WTC11 (cell line): ENCODE measurements around the gene UTP11. TPM values are rescaled to one million over a fixed set of nuclear protein-coding genes. Genes with fewer than 3 reads are reported as not detected.

ENCODE experiments used
- ATAC-seq: fragments of 200-7000 bp; cut with Tn5 transposase; 2 replicates; pipeline ENCODE4 v1.10.0; 2021; ENCODE audit warnings: mild to moderate bottlenecking, moderate library complexity
- CTCF ChIA-PET: fragments of 300-600 bp; sonication (Branson Sonifier 250); formaldehyde crosslinking; loops from one replicate; lab custom pipeline; 2021; ENCODE audit warnings: antibody characterized with exemption; lab: Charles Lee
- POLR2A ChIA-PET: fragments of 350-600 bp; sonication (Branson Sonifier 250); formaldehyde crosslinking; loops from one replicate; lab custom pipeline; 2021; ENCODE audit warnings: antibody characterized with exemption; lab: Charles Lee
- DNase-seq: peaks from one replicate; pipeline ENCODE4 v3.0.0; 2021; ENCODE audit warnings: low spot score
- H3K27ac Mint-ChIP-seq: 2 replicates; pipeline ENCODE4 v1.8.0; 2021; ENCODE audit warnings: mixed read lengths
- H3K27me3 Mint-ChIP-seq: 2 replicates; pipeline ENCODE4 v1.8.0; 2021; ENCODE audit warnings: low read depth, mild to moderate bottlenecking, moderate library complexity, mixed read lengths
- H3K36me3 Mint-ChIP-seq: 2 replicates; pipeline ENCODE4 v1.8.0; 2021; ENCODE audit warnings: mixed read lengths
- H3K4me1 Mint-ChIP-seq: 2 replicates; pipeline ENCODE4 v1.8.0; 2022; ENCODE audit warnings: mixed read lengths
- H3K4me3 Mint-ChIP-seq: 2 replicates; pipeline ENCODE4 v1.8.0; 2021; ENCODE audit warnings: mild to moderate bottlenecking, moderate library complexity, mixed read lengths
- H3K9me3 Mint-ChIP-seq: 2 replicates; pipeline ENCODE4 v1.8.0; 2021; ENCODE audit warnings: mixed read lengths
- AFF4 ChIP-seq: sonication (generic); formaldehyde crosslinking; IDR thresholded peaks from 2 replicates; pipeline ENCODE4 v1.8.1; 2023; ENCODE audit warnings: mild to moderate bottlenecking, missing genetic modification reagents, borderline replicate concordance
- CREM ChIP-seq: sonication (generic); formaldehyde crosslinking; IDR thresholded peaks from 2 replicates; pipeline ENCODE4 v1.8.1; 2022; ENCODE audit warnings: mild to moderate bottlenecking, missing genetic modification reagents, moderate library complexity
- ERG ChIP-seq: fragments of 250-450 bp; sonication (Bioruptor Pico); IDR thresholded peaks from 2 replicates; pipeline ENCODE4 v1.8.0; 2021; ENCODE audit warnings: mild to moderate bottlenecking
- HMGA2 ChIP-seq: fragments of 250-450 bp; sonication (Bioruptor Pico); IDR thresholded peaks from 2 replicates; pipeline ENCODE4 v1.4.0; 2021; ENCODE audit warnings: mild to moderate bottlenecking, moderate library complexity
- JUN ChIP-seq: sonication (generic); formaldehyde crosslinking; IDR thresholded peaks from 2 replicates; pipeline ENCODE4 v1.8.0; 2023; ENCODE audit warnings: mild to moderate bottlenecking, missing genetic modification reagents
- MAX ChIP-seq: sonication (generic); formaldehyde crosslinking; IDR thresholded peaks from 2 replicates; pipeline ENCODE4 v1.8.0; 2022; ENCODE audit warnings: mild to moderate bottlenecking, missing genetic modification reagents
- NFYB ChIP-seq: sonication (generic); formaldehyde crosslinking; conservative IDR thresholded peaks from 2 replicates; pipeline ENCODE4 v1.8.0; 2022; ENCODE audit warnings: low read depth, missing genetic modification reagents
- OVOL2 ChIP-seq: fragments of 250-450 bp; sonication (Bioruptor Pico); IDR thresholded peaks from 2 replicates; pipeline ENCODE4 v1.9.0; 2021; ENCODE audit warnings: mild to moderate bottlenecking, borderline replicate concordance
- SMAD3 ChIP-seq: sonication (generic); formaldehyde crosslinking; IDR thresholded peaks from 2 replicates; pipeline ENCODE4 v1.8.0; 2022; ENCODE audit warnings: missing genetic modification reagents, mild to moderate bottlenecking, borderline replicate concordance
- STAT6 ChIP-seq: sonication (generic); formaldehyde crosslinking; conservative IDR thresholded peaks from 2 replicates; pipeline ENCODE4 v1.8.1; 2023; ENCODE audit warnings: mild to moderate bottlenecking, low read depth, missing genetic modification reagents, moderate library complexity
- USF1 ChIP-seq: sonication (generic); formaldehyde crosslinking; IDR thresholded peaks from 2 replicates; pipeline ENCODE4 v1.8.0; 2022; ENCODE audit warnings: mild to moderate bottlenecking, missing genetic modification reagents
- ZNF219 ChIP-seq: sonication (generic); formaldehyde crosslinking; IDR thresholded peaks from 2 replicates; pipeline ENCODE4 v1.8.0; 2023; ENCODE audit warnings: missing genetic modification reagents, mild to moderate bottlenecking, borderline replicate concordance
- ZNF232 ChIP-seq: sonication (generic); formaldehyde crosslinking; IDR thresholded peaks from 2 replicates; pipeline ENCODE4 v1.8.0; 2022; ENCODE audit warnings: mild to moderate bottlenecking, missing genetic modification reagents
- ZNF263 ChIP-seq: sonication (generic); formaldehyde crosslinking; IDR thresholded peaks from 2 replicates; pipeline ENCODE4 v1.8.1; 2022; ENCODE audit warnings: low read depth, mild to moderate bottlenecking, moderate library complexity, missing genetic modification reagents
- ZNF416 ChIP-seq: fragments of 250-450 bp; sonication (Bioruptor Pico); IDR thresholded peaks from 2 replicates; pipeline ENCODE4 v1.9.0; 2021; ENCODE audit warnings: mild to moderate bottlenecking, inconsistent platforms
- ZNF423 ChIP-seq: fragments of 250-450 bp; sonication (Bioruptor Pico); IDR thresholded peaks from 2 replicates; pipeline ENCODE4 v2.1.2; 2022; ENCODE audit warnings: mild to moderate bottlenecking, moderate library complexity
- total RNA-seq: library from RNA; stranded (reverse); gene quantifications from 3 replicates; pipeline ENCODE4 v1.2.3, GENCODE V29; 2021
- TF ChIP-seq, protein P1 (sequence below): sonication (generic); formaldehyde crosslinking; IDR thresholded peaks from 2 replicates; pipeline ENCODE4 v1.8.1; 2022; ENCODE audit warnings: low read depth, mild to moderate bottlenecking, moderate library complexity, missing genetic modification reagents, borderline replicate concordance
- TF ChIP-seq, protein P2 (sequence below): sonication (generic); formaldehyde crosslinking; IDR thresholded peaks from 2 replicates; pipeline ENCODE4 v1.8.0; 2022; ENCODE audit warnings: mild to moderate bottlenecking, missing genetic modification reagents

The UTP11 gene
- total RNA-seq, 1 experiment from 2014 or later = 42.2 TPM

DNA sequence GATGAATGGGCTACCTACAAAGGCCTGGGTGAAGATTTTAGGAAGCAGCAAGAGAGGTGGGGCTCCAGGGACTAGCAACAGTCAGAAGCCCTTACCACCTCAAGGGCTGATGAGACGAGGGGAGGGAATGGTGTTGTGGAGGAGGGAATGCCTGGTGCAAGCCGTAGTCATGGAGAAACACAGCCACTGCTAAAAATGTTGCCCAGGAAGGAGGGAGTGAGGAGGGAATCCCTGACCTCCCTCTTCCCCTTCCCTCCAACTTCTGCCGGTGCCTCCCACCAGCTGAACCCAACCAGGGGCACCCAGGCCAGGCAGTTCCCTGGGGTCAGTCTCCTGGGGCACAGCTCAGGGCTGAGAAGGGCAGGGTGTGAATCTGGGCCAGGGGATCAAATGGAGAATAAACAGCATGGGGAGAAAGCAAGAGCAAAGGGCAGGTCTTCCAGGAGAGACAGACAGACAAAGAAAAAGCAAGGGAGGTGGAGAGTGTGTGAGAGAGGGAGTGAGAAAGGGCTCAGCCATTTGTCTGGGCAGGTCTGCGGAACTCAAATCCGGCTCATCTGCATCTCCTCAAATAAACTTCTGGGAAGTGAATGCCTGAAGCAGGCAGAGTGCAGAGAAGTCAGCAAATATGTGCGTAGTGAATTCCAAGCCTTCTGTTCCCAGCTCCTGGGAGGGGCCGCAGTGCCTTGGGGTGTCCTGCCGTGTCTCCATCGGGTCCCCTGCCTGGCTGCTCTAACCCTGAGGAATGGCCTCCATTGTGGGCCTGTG is 61.2 kb downstream of the UTP11 start (continued):
- TF ChIP-seq, protein P1, sequence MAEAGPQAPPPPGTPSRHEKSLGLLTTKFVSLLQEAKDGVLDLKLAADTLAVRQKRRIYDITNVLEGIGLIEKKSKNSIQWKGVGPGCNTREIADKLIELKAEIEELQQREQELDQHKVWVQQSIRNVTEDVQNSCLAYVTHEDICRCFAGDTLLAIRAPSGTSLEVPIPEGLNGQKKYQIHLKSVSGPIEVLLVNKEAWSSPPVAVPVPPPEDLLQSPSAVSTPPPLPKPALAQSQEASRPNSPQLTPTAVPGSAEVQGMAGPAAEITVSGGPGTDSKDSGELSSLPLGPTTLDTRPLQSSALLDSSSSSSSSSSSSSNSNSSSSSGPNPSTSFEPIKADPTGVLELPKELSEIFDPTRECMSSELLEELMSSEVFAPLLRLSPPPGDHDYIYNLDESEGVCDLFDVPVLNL = no peak
- no peak for TF ChIP-seq ZNF416
- no peak for TF ChIP-seq ERG (CRISPR knock-in tag)
- TF ChIP-seq NFYB (CRISPR knock-in tag) = no peak
- TF ChIP-seq SMAD3 (CRISPR knock-in tag) = no peak
- TF ChIP-seq CREM (CRISPR knock-in tag) = no peak

DNA sequence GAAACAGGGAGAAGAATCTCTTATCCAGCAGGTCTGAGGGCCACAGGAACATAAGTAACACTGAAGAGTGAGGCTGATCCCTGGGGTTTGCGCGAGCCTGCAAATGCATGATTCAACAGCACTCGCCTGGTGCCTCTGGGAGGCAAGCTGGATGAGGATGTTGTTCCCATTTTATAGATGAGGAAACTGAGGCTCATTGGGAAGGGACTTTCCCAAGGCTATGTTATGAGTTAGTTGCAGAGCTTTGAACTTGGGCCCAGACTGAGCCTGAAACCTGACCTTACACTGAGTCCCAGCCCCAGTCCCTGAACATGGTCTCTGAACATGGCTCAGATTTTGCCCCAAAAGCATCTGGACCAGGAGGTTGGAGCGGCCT is 61.8 kb downstream of the UTP11 start:
- Mint-ChIP-seq H3K4me1 (peaks cover 50% of the 10 kb centered on the region), H3K4me3 (no peak overlapping the region), H3K27me3 (no peaks in the 10 kb centered on the region), H3K9me3 (no peaks in the 10 kb centered on the region), H3K27ac (no peak overlapping the region), H3K36me3 (no peaks in the 10 kb centered on the region)
- ChIA-PET POLR2A (no interaction called here), CTCF (interaction anchor here (1.3 to 4.7 kb wide), 3 partner anchors 27 to 46 kb away, joined by 4 to 90 read pairs (median 79); partner anchors contain the start of gene POU3F1)
- ATAC-seq (no peak), DNase-seq (no peak)
- TF ChIP-seq ZNF423 (CRISPR knock-in tag) = no peak
- no peak for TF ChIP-seq ZNF232 (CRISPR knock-in tag)
- TF ChIP-seq ZNF263 = no peak
- TF ChIP-seq JUN = no peak
- no peak for TF ChIP-seq AFF4 (CRISPR knock-in tag)
- no peak for TF ChIP-seq USF1 (CRISPR knock-in tag)
- TF ChIP-seq HMGA2 (CRISPR knock-in tag) = no peak
- TF ChIP-seq, protein P2, sequence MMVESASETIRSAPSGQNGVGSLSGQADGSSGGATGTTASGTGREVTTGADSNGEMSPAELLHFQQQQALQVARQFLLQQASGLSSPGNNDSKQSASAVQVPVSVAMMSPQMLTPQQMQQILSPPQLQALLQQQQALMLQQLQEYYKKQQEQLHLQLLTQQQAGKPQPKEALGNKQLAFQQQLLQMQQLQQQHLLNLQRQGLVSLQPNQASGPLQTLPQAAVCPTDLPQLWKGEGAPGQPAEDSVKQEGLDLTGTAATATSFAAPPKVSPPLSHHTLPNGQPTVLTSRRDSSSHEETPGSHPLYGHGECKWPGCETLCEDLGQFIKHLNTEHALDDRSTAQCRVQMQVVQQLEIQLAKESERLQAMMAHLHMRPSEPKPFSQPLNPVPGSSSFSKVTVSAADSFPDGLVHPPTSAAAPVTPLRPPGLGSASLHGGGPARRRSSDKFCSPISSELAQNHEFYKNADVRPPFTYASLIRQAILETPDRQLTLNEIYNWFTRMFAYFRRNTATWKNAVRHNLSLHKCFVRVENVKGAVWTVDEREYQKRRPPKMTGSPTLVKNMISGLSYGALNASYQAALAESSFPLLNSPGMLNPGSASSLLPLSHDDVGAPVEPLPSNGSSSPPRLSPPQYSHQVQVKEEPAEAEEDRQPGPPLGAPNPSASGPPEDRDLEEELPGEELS (CRISPR knock-in tag) = no peak
- no peak for TF ChIP-seq MAX (CRISPR knock-in tag)
- no peak for TF ChIP-seq ZNF219 (CRISPR knock-in tag)
- no peak for TF ChIP-seq SMAD3 (CRISPR knock-in tag)
- TF ChIP-seq OVOL2 (CRISPR knock-in tag) = no peak
- no peak for TF ChIP-seq STAT6 (CRISPR knock-in tag)
